HT1080 (cell line): ENCODE measurements around the gene CHMP1A. TPM values are rescaled to one million over a fixed set of nuclear protein-coding genes. Genes with fewer than 3 reads are reported as not detected.
"Not testable (repeated sequence)": the region's sequence is repeated elsewhere in the genome, so short reads cannot be mapped to it uniquely, and the experiment has no call there.

ENCODE experiments used
- DNase-seq: peaks from one replicate; pipeline ENCODE4 v3.0.0-alpha.2; 2015; ENCODE audit warnings: low read depth
- total RNA-seq: library from RNA; depleted of rRNA; stranded (reverse); fragments of >200 nt; shearing (Covaris generic); gene quantifications from 2 replicates; pipeline ENCODE4 v1.2.3, GENCODE V29; 2014

The CHMP1A gene
- total RNA-seq, 1 experiment from 2014 or later, result 120 TPM

DNA sequence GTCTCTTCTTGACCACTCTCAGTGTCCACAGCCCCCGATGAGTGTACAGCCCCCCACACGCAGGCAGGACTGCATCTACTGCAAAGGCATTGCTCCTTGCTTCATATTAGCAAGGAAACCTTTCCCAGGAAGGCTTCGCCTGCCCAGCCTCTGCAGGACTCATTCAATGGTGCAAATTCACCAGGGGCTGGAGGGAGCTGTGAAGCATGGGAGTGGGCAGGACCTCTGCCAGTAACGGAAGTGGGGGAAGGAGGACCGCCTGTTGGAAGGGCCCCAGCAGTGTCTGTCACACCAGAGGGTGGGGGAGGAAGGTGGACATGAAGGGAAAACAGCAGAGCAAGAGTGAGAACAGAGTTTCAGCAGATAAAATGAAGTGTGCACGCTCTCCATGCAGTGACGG is 2.6 kb upstream of the CHMP1A start:
- DNase-seq, result no peak

GRCh38 chr16:89658221-89658879 is 842 bp upstream of the CHMP1A start:
- DNase-seq, result no peak

DNA sequence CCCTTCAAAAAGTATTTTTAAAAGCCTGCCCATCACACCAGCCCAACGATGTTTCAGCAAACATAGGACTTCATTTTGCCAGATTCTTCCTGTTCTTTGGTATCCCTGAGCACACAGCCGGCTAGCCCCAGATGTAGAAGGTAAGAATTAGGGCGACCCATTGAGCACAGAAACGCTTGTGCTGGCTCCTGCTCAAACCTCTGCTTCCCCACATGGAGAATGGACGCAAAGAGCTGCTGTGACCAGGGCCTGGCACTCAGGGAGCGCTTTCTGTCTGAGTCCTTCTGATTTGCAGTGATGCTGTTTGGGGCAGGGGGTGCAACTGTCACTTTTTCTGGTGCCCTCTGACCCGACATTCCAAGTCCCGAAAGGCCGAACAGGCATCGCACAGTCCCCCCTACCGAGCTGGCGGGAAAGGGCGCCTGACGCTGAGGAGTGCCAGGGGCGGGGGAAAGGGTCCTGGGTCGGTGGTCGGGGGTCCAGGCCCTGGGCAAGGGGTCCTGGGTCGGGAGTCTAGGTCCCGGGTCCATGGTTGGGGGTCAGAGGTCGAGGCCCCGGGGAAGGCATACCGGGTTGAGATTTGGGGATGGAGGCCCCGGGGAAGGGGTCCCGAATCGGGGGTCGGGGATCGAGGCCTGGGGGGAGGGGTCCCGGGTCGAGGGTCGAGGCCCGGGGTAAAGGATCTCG is 930 bp downstream of the CHMP1A start:
- DNase-seq, result no peak

- DNase-seq, result no peak
Observed at GRCh38 chr16:89655062-89655643, 2.4 kb downstream of the CHMP1A start.

DNA sequence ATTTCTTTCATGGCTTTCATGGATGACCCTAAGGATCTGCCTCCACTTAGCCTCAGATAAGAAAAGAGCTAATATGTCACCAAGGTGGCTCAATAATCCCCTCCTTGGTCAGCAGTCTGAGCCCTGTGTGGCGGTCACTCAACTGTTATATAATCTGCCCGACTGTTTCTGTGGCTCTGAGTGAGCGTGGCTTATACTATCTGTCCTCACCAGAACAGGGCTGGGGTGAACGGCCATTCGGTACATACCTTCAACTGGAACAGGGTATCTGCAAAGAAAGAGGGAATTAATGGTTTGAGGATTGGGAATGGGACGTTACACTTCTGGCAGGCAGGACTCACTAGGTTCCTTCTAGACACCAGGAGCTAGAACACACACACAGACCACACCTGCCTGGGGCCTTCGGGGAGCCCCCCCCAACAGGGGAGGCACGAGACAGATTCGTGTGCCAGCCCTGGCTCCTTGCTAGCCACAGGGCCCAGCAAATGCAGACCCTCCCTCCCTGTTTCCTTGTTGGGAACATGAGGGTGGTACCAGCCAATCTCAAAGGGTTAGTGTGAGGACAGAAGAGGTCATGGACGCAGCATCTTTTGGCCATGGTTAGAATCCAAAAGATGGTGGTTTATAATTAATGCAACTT is 3.7 kb downstream of the CHMP1A start:
- no peak for DNase-seq

DNA sequence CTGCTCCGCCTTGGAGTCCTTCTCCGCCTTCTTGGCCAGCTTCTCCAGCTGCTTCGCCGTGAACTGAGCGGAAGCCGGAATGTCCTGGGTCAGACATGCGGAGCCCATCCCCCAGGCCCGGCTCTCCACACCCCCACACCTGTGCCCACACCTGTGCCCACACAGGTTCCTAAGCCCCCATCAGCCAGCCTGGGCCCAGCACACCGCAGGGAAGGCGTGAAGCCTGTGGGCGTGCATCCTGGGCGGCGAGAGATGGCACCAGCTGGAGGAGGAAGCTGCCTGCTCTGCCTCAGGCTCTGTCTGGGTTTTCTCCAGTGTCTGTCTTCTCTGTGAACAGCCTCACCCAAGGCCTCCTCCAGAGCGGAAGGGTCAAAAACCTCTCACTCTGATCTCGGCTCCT is 5.9 kb downstream of the CHMP1A start:
- no peak for DNase-seq

DNA sequence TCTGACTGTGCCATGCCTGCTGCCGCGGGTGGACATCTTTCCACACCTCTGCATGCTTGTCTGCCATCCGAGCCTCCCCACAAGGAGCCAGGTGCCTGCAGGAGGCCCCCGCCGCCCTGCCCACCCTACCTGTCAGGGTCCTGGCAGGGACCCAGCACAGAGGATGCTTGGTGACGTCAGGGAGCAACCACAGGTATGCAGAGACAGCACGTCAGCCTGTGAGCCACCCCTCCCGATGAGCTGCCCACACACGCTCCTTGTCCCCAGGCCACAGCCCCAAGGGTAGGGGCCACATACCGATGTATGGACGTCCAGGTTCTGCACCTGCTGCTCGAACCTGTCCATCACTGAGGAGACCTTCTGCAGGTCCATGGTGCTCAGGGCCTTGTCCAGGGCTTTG is 10.6 kb downstream of the CHMP1A start:
- DNase-seq, result no peak

GRCh38 chr16:89646270-89646669 is 11.2 kb downstream of the CHMP1A start:
- no peak for DNase-seq

DNA sequence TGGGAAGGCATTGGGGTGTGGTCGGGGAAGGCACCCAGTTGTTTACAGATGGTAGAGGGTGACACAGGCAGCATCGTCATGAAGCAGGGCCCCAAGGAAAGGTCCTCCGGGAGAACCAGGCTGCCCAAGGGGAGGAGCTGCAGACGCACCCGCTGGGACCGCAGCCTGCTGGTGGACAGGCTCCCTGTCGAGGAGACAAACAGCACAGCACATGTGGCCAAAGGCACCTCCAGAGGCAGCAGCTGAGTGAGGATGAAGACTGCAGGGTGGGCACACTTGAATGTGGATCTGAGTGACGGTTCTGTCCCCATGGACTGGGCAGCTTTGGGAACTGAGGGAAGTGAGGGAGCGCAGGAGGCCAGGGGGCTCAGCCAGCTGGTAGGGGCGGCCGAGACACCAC is 12.4 kb downstream of the CHMP1A start:
- no peak for DNase-seq

DNA sequence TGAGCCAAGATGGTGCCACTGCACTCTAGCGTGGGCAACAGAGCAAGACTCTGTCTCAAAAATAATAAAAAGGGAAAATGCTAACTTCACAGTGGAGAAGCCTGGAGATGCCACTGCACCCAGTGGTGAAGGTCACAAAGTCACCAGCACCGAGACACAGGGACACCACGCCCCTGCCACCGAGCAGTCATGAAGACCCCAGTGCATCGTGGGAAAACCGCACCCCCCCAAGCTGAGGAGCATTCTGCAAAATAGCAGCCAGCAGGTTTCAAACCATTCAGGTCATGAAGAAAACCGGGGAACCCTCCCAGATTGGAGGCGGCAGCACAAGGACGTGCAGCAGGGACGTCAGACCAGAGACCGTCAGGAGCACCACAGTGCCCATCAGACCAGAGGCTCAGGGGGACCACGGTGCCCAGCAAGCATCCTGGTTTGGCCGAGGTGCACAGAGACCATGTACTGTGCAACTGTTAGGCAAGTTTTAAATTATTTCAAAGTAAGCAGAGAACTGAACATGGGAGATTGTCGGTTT is 13.7 kb downstream of the CHMP1A start:
- no peak for DNase-seq

DNA sequence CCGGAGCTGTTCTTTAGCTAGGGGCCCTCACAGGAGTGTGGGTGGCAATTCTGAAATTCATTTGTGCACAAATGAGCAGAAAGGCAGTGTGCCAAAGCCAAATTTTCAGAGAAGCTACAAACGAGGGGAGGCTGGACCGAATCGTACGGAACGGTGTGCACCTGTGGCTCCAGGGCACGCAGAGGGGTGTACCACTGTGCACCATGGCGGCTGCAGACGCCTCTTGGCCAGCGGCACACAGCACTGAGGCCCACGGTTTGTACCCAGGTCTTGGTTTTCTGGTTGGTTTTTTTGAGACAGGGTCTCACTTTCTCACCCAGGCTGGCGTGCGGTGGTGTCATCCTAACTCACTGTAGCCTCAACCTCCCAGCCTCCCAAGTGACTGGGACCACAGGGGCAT is 14.9 kb downstream of the CHMP1A start:
- DNase-seq, result no peak

GRCh38 chr16:89641458-89642119 is 15.9 kb downstream of the CHMP1A start:
- DNase-seq, result no peak

DNA sequence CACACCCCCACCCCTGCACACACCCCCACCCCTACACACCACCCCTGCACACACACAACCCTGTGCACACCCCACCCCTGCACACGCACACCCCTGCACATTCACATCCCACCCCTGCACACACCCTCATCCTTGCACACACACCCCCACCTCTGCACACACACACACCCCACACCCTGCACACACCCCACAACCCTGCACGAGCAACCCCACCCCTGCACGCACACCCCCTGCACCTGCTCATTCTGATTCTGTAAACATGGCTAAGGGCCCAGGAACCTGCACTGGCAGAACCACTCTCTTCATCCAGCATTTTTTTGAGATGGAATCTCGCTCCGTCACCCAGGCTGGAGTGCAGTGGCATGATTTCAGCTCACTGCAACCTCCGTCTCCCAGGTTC is 18.1 kb downstream of the CHMP1A start:
- DNase-seq, result no peak

DNA sequence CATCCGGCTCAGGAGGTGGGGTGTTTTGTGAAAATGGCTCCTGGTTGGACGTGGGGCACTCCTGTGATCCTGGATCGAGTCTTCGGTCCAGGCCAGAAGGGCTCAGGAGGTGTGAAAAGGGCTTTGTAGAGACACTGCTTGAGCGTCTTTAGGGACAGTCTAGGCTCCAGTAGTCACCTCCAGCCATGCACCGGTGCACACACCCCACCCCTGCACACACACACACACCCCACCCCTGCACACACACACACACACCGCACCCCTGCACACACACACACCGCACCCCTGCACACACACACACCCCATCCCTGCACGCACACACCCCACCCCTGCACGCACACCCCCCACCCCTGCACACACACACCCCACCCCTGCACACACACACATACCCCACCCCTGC is 19.1 kb downstream of the CHMP1A start:
- no peak for DNase-seq

DNA sequence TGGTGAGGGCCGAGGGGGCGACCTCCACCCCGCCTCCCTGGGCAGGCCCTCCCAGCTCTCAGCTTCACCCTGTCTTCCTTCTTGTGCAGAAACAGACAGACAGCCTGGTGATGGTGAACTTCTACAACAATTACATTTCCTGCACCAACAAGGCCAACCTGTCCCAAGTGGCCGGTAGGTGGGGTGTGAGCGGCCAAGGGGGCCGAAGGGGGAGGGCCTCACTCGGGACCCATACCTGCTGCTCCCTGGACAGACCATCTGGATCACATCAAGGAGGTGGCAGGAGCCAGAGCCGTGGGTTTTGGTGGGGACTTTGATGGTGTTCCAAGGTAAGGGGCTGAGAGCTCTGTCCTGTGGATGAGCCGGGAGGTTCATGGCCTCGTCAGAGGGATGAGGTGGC is 20.1 kb downstream of the CHMP1A start:
- no peak for DNase-seq

DNA sequence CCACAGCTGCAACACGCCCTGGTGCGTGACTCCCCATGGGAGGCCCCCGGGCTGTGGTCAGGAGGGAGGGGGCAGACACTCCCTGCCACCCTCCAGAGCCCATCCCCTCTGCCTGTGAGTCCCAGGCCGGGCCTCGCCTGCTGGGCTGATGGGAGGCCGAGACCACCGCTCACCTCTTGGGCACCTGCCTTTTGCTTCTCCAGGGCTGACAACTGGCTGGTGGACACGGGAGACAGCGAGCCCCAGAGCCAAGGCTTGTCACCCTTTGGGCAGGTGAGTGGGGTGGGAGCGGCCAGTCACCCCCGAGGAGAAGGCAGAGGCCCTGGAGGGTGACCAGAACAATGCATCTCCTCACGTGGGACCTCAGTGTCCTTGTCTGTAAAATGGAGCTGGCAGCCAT is 20.8 kb downstream of the CHMP1A start:
- no peak for DNase-seq

DNA sequence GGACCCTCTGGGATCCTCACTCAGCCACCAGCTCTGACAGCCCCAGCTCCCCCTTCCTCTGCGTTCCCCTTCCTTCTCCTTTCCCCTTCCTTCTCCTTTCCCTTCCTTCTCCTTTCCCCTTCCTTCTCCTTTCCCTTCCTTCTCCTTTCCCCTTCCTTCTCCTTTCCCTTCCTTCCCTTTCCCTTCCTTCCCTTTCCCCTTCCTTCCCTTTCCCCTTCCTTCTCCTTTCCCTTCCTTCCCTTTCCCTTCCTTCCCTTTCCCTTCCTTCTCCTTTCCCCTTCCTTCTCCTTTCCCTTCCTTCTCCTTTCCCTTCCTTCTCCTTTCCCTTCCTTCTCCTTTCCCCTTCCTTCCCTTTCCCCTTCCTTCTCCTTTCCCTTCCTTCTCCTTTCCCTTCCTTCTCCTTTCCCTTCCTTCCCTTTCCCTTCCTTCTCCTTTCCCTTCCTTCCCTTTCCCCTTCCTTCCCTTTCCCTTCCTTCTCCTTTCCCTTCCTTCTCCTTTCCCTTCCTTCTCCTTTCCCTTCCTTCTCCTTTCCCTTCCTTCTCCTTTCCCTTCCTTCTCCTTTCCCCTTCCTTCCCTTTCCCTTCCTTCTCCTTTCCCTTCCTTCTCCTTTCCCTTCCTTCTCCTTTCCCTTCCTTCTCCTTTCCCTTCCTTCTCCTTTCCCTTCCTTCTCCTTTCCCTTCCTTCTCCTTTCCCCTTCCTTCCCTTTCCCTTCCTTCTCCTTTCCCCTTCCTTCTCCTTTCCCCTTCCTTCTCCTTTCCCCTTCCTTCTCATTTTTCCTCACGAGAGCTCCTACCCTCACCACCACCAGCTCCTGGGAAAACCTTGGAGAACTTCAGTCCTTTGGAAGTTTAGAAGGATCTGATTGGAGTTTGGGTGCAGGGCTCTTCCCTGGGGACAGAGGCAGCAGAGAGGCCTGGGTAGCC is 22.8 kb downstream of the CHMP1A start:
- not testable (repeated sequence) for DNase-seq

DNA sequence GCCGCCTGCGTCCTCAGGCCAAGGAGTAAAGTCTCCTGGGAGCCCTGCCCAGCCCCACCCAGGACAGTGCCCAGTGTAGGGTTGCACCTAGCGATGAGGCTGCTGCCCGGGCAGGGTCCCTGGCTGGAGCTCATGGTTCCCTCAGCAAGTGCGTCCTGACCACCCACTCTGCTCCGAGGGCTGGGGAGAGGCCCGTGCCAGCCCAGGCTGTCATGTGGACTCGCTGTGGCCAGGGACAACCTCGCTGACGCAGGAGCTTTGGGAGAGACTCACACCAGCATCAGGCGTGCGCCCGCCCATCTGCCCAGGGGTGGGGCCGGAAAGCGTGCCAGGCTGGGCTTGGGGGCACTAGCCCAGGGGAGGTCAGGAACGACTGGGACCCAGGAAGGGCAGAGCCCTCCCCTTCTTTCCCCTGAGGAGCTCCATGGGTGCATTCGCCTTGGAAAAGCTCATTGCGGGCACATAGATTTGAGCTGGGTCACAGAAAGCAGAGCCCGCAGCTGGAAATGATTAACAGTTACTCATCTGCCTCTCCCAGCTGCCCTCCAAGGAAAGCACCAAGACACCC is 24.4 kb downstream of the CHMP1A start:
- peak; percentile 91 for DNase-seq

GRCh38 chr16:89629827-89630610 is 27.5 kb downstream of the CHMP1A start:
- DNase-seq, result no peak
